Epithelial cell of esophagus (primary cell): ENCODE measurements around the gene DEPDC7.
"Not testable (repeated sequence)": the region's sequence is repeated elsewhere in the genome, so short reads cannot be mapped to it uniquely, and the experiment has no call there.

Experiments
- DNase-seq: peaks from one replicate; pipeline ENCODE4 v3.0.0; 2010; ENCODE audit warnings: low read depth
- H3K4me3 ChIP-seq: 2 replicates; pipeline ENCODE4 v1.5.1; 2011; ENCODE audit warnings: mild to moderate bottlenecking, low read length, control low read depth
- TF ChIP-seq, protein P1 (sequence below): IDR thresholded peaks from 2 replicates; pipeline ENCODE4 v1.5.1; 2011; ENCODE audit warnings: low read depth, mild to moderate bottlenecking, low read length, control low read depth, inconsistent platforms; ENCODE audit not compliant: insufficient read depth; ENCODE audit errors: missing control alignments

The DEPDC7 gene

DNA sequence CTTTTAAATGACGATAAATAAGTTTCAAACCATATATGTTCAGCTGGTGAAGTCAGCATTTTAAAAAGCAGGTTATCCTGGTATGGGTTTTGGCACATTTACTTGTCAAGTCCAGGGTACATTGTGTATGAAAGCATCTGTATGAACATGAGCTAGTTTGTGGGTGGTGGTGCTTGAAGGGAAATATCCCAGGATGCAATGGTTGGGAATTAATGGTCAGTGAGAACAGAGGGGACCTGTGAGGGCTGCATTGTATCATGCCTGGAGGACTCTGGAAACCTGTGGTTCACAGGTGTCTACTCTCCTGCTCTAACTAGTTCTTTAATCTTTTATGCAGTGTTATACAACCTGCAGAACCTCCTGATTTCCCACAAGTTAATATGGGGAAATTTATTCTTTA, 5.8 kb downstream of the DEPDC7 start:
- TF ChIP-seq, protein P1, sequence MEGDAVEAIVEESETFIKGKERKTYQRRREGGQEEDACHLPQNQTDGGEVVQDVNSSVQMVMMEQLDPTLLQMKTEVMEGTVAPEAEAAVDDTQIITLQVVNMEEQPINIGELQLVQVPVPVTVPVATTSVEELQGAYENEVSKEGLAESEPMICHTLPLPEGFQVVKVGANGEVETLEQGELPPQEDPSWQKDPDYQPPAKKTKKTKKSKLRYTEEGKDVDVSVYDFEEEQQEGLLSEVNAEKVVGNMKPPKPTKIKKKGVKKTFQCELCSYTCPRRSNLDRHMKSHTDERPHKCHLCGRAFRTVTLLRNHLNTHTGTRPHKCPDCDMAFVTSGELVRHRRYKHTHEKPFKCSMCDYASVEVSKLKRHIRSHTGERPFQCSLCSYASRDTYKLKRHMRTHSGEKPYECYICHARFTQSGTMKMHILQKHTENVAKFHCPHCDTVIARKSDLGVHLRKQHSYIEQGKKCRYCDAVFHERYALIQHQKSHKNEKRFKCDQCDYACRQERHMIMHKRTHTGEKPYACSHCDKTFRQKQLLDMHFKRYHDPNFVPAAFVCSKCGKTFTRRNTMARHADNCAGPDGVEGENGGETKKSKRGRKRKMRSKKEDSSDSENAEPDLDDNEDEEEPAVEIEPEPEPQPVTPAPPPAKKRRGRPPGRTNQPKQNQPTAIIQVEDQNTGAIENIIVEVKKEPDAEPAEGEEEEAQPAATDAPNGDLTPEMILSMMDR = no peak
- H3K4me3 ChIP-seq = no peak overlapping the region
- no peak for DNase-seq

DNA sequence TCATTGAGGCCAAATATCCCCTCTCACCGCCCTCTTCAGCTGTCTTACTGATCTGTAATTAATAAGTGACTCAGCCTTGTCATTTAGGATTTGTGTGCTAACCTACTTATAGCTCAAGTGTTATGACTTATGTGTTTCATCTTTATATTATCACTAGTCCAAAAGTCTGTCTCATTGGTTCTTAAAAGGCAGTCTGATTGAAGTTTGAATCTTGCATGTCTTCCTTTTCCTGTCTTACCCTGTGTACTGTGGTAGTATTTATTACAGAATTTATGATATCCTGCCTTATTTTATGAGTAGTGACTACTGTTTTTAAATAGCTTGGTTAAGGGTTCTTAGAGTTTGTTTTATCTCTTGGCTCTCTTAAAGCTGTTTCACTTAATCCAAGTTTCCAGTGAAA, 6.3 kb downstream of the DEPDC7 start:
- TF ChIP-seq, protein P1 = no peak
- no peak overlapping the region for H3K4me3 ChIP-seq

DNA sequence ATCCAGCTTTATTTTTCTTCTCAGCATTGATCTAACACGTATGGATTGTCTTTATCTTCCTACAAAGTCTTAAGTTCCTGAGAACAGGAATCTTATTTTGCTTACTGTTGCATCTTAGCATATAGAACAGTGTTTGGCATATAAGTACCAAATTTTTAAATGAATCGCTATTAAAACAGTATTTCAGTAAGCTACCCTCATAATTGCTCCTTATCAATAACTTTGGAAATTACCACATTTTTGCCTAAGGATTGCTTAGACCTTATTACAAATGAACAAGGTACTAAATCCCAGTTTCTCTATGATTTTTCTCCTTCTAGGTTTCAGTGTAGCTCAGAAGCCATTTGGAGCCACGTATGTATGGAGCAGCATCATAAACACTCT, 9.7 kb downstream of the DEPDC7 start:
- H3K4me3 ChIP-seq = no peak overlapping the region
- DNase-seq = no peak
- TF ChIP-seq, protein P1 = no peak

More for the DNA sequence above, 6.3 kb downstream of the DEPDC7 start:
- no peak for DNase-seq

DNA sequence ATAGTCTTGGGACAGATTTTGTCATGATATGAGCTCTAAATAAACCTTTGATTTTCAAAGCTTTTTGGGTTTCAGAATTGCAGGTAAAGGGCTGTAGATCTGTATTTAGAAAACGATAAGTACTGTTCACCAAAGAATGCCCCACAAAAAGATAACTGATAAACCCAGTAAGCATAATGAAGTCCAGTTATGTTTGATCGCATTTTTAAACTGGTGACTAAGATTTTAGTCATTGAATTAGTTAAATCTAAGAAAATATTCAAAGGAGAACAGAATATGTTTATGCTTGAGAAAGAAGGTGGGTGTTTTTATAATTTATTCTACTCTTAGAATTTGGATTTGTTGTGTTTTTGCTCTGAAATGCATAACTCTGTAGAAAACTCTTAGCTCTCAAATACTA, 11.6 kb downstream of the DEPDC7 start:
- DNase-seq = no peak
- TF ChIP-seq, protein P1 = no peak
- no peak overlapping the region for H3K4me3 ChIP-seq

DNA sequence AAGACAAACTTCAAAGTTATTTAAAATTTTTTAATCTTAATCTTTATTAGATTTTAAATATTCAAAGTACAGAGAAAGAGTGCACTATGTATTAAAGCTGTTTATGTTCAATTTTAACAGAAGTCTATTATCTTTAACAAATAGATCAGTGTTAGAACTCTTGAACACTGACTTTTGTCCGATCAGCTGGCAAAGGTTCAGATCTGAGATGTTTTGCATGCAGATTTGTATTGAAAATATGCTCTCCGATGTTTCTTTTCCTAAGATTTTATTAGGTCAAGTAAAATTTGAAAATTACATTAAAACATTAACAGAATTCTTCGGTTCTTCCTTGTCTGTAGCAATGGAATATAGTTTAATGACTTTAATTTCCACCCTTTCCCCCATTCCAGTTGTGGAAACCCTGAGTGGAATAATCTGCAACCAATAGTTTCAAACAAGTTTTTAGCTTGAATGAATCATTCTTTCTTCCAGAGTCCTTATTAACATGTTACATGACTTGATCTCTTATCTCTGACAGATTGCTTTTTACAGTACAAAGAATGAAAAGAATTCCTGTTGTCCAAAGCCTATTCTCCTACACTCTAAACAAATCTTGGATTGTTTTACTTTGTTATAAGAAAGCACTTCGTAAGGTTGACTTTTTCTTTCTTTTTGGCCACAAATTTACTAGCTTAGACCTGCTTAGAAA, 12.3 kb downstream of the DEPDC7 start:
- DNase-seq = no peak
- TF ChIP-seq, protein P1 = no peak
- no peak overlapping the region for H3K4me3 ChIP-seq

DNA sequence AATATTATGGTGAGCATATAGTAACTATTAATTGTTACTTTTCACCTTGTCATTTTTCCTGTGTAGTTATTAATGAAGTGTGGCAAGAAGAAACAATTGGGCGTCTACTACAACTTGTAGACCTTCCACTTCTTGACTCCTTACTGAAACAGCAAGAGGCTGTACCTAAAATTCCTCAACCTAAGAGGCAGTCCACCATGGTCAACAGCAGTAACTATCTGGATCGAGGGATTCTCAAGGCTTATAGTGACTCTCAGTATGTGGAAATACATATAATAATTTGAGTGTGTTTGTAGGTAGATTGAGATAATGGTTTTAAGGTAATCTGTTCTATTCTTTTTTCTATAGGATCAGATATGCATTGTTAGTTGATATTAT, 12.8 kb downstream of the DEPDC7 start:
- H3K4me3 ChIP-seq = no peak overlapping the region
- TF ChIP-seq, protein P1 = no peak
- DNase-seq = no peak

DNA sequence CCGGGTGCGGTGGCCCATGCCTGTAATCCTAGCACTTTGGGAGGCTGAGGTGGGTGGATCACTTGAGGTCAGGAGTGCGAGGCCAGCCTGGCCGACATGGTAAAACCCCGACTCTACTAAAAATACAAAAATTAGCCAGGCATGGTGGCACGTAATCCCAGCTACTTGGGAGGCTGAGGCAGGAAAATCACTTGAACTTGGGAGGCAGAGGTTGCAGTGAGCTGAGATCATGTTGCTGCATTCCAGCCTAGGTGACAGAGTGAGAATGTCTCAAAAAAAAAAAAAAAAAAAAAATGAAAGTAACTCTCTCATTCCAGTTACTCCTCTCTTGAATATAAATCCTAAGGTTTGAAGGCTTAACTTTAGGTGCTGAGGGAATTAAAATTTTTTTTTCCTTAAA, 13.5 kb downstream of the DEPDC7 start:
- not testable (repeated sequence) for H3K4me3 ChIP-seq, DNase-seq

DNA sequence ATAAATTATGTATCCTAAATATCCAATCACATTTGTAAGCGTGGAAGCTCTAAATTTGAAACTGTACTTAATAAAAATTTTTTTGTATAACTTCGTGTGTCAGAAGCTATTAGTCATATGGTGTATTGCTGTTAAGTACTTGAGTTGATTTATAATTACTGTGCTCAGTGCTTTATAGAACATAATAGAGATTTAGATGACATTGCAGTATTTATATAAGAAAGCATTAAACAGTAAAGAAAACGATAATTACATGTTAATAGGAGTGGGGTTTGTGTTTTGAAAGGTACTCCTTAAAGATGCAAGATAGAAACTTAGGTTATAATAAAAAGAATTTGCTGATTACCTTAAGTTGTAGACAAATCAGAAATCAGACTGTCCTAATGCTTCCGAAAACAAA, 17.8 kb downstream of the DEPDC7 start:
- no peak overlapping the region for H3K4me3 ChIP-seq
- TF ChIP-seq, protein P1 = no peak
- no peak for DNase-seq
